Measurements from ENCODE around the gene TTN.

Gene TTN

DNA sequence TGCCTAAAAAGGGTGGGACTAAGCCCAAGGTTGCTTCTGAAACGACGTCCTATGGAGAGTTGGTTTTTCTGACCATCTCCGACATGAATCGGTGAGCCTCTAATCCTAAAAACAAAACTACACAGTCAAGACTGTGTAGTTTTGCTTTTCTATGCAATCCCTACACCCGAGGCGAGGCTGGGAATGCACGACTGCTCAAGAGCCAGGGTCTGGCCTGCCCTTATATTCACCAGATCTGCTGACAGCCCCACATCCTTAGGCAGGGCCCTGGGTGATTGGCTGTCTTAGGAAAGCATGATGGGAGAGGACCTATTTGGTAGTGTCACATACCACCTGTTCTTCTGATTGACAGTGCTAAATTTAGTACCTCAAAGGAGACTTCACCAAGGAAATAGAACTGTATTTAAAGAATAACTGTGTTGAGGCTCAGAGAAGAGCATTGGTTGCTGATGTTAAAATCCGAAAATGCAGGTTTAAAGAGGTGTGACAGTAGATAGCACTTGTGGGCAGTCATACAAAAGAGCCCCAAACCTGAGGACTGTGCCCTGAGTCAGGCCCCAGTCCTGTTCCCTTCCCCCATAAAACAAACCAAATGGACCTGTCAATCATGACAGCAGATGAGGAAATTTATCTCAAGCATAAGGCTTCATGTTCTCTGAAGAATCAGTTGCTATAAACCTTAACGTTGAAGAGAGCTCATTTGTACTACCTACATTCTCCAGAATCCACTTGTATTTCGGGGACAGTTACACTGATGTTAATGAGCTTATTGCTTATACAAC is at the start of gene TTN:
TTN (minus strand) TSS at position 197 of the 782 bp plus-strand sequence. CDS start 2,781 bp downstream, outside the sequence.
- FAIRE-seq = no peak

- no peak for FAIRE-seq
Measured at GRCh38 chr2:178855151-178855550, 47.9 kb upstream of the TTN start.

- no peak for FAIRE-seq
Measured at GRCh38 chr2:178848335-178848734, 41.1 kb upstream of the TTN start.

DNA sequence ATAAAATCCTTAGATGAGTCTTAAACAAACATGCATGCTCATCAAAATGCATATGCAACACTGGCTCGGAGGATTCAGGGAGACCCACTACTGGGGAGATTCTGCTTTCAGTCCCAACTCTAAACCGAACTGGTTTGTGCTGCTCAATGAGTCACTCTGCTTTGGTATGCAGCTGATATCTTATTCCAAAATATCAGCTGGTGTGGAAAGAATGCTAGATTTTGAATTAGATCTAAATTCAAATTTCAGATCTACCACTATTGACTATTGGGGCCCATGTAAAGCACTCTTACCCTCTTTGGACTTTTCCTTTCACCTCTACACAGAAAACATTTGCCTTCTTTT is 39.2 kb upstream of the TTN start:
- FAIRE-seq = no peak

- FAIRE-seq = no peak
Measured at GRCh38 chr2:178845566-178846457, 38.6 kb upstream of the TTN start.

GRCh38 chr2:178844701-178845100 is 37.5 kb upstream of the TTN start:
- no peak for FAIRE-seq

GRCh38 chr2:178844269-178844668 is 37.0 kb upstream of the TTN start:
- FAIRE-seq = no peak

DNA sequence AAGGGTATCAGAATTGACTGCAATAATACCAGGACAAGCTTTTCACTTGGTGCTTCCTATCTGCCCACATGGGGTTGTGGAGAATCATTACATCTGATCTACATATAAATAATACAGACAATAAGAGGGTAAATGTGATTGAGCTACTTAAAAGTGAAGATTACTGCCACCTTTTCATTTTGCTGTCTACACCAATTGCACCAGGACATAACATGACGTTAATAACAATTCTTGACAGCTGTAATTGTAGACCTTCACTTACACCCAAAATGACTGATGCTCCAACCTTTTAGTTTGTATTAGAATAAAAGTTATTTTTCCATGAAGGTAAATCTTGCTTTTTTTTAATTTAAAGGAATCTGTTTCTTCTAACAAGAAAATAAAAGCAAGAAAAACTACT is 36.5 kb upstream of the TTN start:
- no peak for FAIRE-seq

DNA sequence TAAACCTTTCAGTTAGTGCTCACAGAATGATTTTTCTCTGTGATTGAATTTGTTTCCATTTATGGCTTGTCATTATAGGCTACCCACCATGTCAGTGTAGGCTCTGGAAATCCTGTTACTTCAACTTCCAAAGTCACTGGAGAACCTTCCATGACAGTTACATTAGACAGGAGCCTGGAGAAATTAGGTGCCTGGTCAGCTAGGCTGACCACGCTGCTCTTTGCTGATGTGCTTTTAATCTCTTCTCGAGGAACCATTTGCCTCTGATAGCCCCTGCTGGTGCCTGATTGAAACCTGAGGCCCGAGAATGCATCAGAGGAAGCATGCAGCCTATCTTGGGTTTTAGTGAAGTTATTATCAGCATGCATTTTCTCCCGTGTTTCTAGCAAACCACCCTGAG is 29.6 kb upstream of the TTN start:
- FAIRE-seq = no peak

DNA sequence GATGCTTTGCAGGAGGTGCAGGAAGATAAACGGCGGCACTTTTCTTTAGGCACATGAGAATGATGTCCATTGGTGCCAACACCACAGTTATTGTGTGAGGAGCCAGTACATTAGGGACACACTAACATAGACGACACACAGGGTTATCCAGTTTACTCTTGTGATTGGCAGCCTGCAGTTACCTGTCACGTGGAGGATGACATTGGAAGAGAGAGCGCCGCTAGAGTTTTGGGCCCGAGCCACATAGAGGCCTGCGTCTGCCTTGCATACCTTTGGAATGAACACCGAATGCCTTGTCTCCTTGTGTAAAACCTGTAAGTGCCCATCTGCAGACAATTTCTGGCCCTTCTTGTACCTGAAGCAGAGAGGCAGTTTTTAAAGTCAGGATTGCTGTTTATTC is 26.9 kb upstream of the TTN start:
- no peak for FAIRE-seq

DNA sequence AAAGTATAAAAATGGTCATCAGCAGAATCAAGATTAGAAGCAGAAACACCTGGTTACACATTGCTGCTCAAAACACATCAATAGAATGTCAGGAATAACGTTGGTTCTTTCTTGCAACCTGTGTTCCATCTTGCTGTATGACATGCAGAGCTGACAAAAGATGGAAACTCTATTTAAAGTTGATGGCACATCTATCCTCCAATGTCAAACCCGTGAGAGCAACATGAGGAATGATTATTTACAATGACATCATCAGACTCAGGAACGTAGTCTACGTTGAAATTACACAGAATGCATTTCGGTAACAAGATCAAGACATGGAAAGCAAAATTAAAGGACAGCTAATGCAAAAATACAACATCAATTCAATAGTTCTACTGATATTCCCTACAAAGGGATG is 26.2 kb upstream of the TTN start:
- no peak for FAIRE-seq

DNA sequence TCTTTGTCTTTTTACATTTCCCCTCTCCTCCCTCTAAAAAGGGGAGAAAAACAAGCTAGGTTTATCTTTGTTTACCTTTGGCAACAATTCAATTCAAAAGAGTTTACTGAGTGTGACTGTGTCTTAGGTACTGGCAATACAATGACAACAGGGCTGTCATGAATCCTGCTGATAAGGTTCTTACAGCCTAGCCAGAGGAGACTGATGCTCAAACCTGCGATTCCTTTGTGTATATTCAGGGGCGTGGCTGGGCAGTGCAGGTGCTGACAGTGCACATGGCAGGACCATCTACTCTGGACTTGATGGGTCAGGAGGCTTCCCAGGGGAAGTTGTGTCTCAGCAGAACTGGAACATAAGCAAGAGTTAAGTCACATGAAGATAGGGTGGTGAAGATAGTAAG is 23.2 kb upstream of the TTN start:
- no peak for FAIRE-seq

GRCh38 chr2:178829981-178830380 is 22.8 kb upstream of the TTN start:
- FAIRE-seq = no peak

GRCh38 chr2:178829299-178829960 is 22.2 kb upstream of the TTN start:
- no peak for FAIRE-seq

DNA sequence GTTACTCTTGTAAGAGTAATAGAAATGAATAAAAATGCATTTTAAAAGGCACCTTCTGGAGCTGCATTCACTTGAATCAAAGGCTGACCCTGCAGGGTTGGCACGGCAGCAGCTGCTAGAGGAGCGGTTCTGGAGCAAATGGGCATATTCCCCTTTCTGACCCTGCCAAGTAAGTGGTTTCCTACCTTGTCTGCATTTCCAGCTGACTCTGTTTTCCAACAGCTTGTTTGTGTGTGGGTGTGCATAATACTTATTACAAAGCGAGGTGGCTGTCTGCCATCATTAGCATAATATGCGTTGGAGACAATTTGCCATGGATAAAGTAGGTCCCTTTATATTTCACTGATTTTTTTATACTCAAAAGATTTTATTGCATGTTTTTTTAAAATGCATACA is 21.3 kb upstream of the TTN start:
- FAIRE-seq = no peak

GRCh38 chr2:178827739-178828485 is 20.7 kb upstream of the TTN start:
- FAIRE-seq = no peak

DNA sequence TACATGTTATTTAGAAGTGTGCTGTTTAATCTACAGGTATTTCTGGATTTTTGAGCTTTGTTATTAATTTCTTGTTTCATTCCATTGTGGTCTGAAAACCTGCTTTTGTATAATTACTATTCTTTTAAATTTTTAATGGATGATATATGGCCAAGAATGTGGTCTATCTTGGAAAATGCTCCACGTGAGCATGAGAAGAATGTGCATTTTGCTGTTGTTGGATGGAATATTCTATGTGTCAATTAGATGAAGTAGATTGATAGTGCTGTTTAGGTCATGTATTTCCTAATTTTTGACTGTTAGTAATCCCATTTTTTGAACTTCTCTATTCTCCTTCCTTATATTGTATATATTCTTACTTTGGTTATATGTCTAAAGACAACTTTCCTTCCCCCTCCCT is 19.9 kb upstream of the TTN start:
- FAIRE-seq = no peak

- FAIRE-seq = no peak
Measured at GRCh38 chr2:178825183-178825582, 18.0 kb upstream of the TTN start.

- no peak for FAIRE-seq
Measured at GRCh38 chr2:178824181-178824580, 17.0 kb upstream of the TTN start.

GRCh38 chr2:178819992-178820391 is 12.8 kb upstream of the TTN start:
- FAIRE-seq = no peak

DNA sequence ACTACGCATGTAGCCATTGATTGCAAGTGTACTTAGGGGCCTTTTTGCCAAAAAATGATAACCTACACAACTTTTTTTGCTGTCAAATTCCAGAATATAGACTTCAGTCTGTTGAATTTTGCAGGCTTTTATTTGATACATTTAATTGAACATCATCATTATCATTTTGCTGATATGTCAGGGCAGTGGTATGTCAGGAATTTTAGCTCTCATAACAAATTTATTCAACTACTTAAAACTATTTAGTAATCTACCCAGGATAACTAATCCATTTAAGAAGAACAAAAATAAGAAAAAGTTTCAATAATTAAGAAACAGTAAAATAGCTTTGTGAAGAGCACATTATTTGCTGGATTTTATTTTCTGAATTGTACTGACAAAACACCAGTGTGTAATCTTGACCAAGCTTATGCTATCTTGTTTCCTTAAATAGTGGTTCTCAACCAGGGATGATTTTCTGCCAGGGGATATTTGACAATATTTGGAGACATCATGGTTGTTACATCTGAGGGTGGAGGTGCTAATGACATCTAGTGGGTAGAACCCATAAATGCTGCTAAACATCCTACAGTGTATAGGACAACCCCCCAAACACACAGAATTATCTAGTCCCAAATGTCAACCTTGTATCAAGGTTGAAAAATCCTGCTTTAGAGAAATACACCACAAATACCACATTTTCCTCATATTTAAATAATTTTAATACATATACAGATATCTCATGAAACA is 12.1 kb upstream of the TTN start:
- FAIRE-seq = no peak

DNA sequence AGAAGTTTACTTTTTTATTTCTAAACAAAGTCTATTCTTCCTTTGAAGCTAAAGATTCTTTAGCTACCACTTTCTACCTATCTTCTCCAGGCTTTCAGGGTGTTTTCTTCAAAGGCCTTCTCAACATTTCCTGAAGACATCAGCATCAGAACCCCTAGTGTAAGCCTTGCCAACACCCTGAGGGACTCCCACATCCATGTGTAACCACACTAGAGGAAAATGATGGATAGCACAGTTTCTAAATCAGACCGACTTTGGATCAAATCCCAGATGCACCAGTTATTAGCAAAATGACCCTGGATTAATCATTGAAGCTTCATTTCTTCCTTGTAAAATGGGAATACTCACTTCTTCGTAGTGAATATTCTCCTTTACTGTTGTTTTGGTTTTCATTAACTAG is 4.7 kb upstream of the TTN start:
- FAIRE-seq = no peak
